Measurements from ENCODE around the gene SIPA1L3. TPM values are rescaled to one million over a fixed set of nuclear protein-coding genes. Genes with fewer than 3 reads are reported as not detected.

Gene SIPA1L3
- total and polyA plus RNA-seq, 12 donors, result 2.2 to 24.1 (median 11.8) TPM

- TF ChIP-seq POLR2A (IDR thresholded peaks at IDR 0.05), result no peak
- TF ChIP-seq, protein P1, sequence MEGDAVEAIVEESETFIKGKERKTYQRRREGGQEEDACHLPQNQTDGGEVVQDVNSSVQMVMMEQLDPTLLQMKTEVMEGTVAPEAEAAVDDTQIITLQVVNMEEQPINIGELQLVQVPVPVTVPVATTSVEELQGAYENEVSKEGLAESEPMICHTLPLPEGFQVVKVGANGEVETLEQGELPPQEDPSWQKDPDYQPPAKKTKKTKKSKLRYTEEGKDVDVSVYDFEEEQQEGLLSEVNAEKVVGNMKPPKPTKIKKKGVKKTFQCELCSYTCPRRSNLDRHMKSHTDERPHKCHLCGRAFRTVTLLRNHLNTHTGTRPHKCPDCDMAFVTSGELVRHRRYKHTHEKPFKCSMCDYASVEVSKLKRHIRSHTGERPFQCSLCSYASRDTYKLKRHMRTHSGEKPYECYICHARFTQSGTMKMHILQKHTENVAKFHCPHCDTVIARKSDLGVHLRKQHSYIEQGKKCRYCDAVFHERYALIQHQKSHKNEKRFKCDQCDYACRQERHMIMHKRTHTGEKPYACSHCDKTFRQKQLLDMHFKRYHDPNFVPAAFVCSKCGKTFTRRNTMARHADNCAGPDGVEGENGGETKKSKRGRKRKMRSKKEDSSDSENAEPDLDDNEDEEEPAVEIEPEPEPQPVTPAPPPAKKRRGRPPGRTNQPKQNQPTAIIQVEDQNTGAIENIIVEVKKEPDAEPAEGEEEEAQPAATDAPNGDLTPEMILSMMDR (IDR thresholded peaks at IDR 0.05), result no peak
- H3K4me1 ChIP-seq (replicated peaks in 1 of 2), result no peaks in the 10 kb centered on the region
- no peak overlapping the region for H3K27ac ChIP-seq
- H3K4me3 ChIP-seq, result no peak overlapping the region
- DNase-seq, result peak in 1 of 7 donors; percentile 4
- no peaks in the 10 kb centered on the region for H3K9me3 ChIP-seq (replicated peaks in 1 of 3)
- H3K36me3 ChIP-seq (replicated peaks in 1 of 2), result no peaks in the 10 kb centered on the region
- 81 to 85% (median 84%) methylated on average over 4 of the region's 4 CpGs for WGBS, 4 donors
- intact Hi-C loops (cut with DNase I), result no loop called here
- no peaks in the 10 kb centered on the region for H3K27me3 ChIP-seq
Measured at GRCh38 chr19:38145623-38146022, 238.6 kb downstream of the SIPA1L3 start.

GRCh38 chr19:38148337-38148736 lies 241.3 kb downstream of the SIPA1L3 start:
- 84 to 94% (median 91%) methylated on average over 9 of the region's 9 CpGs for WGBS, 4 donors
- Histone ChIP-seq H3K4me1 (replicated peaks in 1 of 2) (no peaks in the 10 kb centered on the region), H3K27ac (no peak overlapping the region), H3K9me3 (replicated peaks in 1 of 3) (no peaks in the 10 kb centered on the region), H3K27me3 (no peaks in the 10 kb centered on the region), H3K36me3 (replicated peaks in 1 of 2) (peaks cover 0 to 4% of the 10 kb centered on the region in 2 donors), H3K4me3 (no peak overlapping the region)
- intact Hi-C loops (cut with DNase I), result no loop called here
- TF ChIP-seq, protein P1 (IDR thresholded peaks at IDR 0.05), result no peak
- no peak for TF ChIP-seq POLR2A (IDR thresholded peaks at IDR 0.05)
- DNase-seq, result no peak

GRCh38 chr19:38149661-38150061 lies 242.7 kb downstream of the SIPA1L3 start:
- intact Hi-C loops (cut with DNase I), result no loop called here
- no peak overlapping the region for H3K4me3 ChIP-seq
- no peaks in the 10 kb centered on the region for H3K27me3 ChIP-seq
- no peaks in the 10 kb centered on the region for H3K4me1 ChIP-seq (replicated peaks in 1 of 2)
- H3K27ac ChIP-seq, result no peak overlapping the region
- no peak for TF ChIP-seq POLR2A (IDR thresholded peaks at IDR 0.05)
- TF ChIP-seq, protein P1 (IDR thresholded peaks at IDR 0.05), result no peak
- peaks cover 0 to 4% of the 10 kb centered on the region in 2 donors for H3K36me3 ChIP-seq (replicated peaks in 1 of 2)
- 75 to 91% (median 80%) methylated on average over 6 of the region's 6 CpGs for WGBS, 4 donors
- H3K9me3 ChIP-seq (replicated peaks in 1 of 3), result no peaks in the 10 kb centered on the region
- peak in 4 of 7 donors; percentile 22 to 53 (median 30) for DNase-seq

DNA sequence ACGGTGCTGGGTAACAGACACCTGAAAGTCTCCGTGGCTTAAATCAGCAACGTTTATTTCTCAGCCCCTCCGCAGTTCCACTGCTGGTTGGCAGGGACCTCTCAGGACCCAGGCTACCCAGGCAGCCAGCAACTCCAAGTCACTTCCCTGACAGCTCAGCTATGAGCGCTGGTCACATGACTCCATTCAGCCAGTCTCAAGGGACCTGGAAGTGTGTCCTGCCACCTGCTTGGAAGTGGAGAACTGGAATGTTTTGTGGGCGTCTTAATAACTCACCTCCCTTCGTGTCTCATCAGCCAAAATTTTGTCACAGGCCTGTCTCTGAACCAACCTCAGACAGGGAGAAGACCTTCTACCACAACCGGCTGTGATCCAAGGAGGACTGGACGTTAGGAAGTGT lies 244.2 kb downstream of the SIPA1L3 start:
- intact Hi-C loops (cut with DNase I), result no loop called here
- TF ChIP-seq POLR2A (IDR thresholded peaks at IDR 0.05), result no peak
- TF ChIP-seq, protein P1 (IDR thresholded peaks at IDR 0.05), result no peak
- Histone ChIP-seq H3K36me3 (replicated peaks in 1 of 2) (peaks cover 0 to 4% of the 10 kb centered on the region in 2 donors), H3K27me3 (no peaks in the 10 kb centered on the region), H3K4me1 (replicated peaks in 1 of 2) (no peaks in the 10 kb centered on the region), H3K27ac (no peak overlapping the region), H3K9me3 (replicated peaks in 1 of 3) (no peaks in the 10 kb centered on the region), H3K4me3 (no peak overlapping the region)
- WGBS, 4 donors, result 91 to 94% (median 93%) methylated on average over 7 to 9 of the region's 9 CpGs
- no peak for DNase-seq

Data from adrenal gland (tissue), 12 donors.